Nephron (organoid): ENCODE results near the gene F8.
A peak's percentile ranks its signal among the peaks of the same experiment; 100 is the strongest.

ENCODE experiments used
- H3K27ac Mint-ChIP-seq, 3 experiments: 2 replicates each; pipeline ENCODE4 v1.8.0; 2020; ENCODE audit warnings: mixed read lengths in 3 of 3, mild to moderate bottlenecking in 2 of 3, moderate library complexity in 1 of 3
- H3K27me3 Mint-ChIP-seq: 2 replicates; pipeline ENCODE4 v1.8.0; 2021; ENCODE audit warnings: low read depth, mild to moderate bottlenecking, moderate library complexity, mixed read lengths
- H3K36me3 Mint-ChIP-seq: 2 replicates; pipeline ENCODE4 v1.8.0; 2020; ENCODE audit warnings: low read depth, mixed read lengths
- H3K4me1 Mint-ChIP-seq: 2 replicates; pipeline ENCODE4 v1.8.0; 2020; ENCODE audit warnings: mixed read lengths
- H3K4me3 Mint-ChIP-seq, 3 experiments: 2 replicates each; pipeline ENCODE4 v1.8.0; 2020; ENCODE audit warnings: mild to moderate bottlenecking in 3 of 3, mixed read lengths in 3 of 3, moderate library complexity in 2 of 3
- H3K9me3 Mint-ChIP-seq: 2 replicates; pipeline ENCODE4 v1.8.0; 2020; ENCODE audit warnings: mixed read lengths
- CTCF ChIP-seq, 3 experiments: fragments of 200-600 bp; sonication (generic); IDR thresholded peaks; one replicate each; pipeline ENCODE4 v1.5.0; 2021; ENCODE audit warnings: antibody characterized with exemption in 3 of 3; ENCODE audit not compliant: unreplicated experiment in 3 of 3

Gene F8

GRCh38 chrX:154988719-154989118 lies 33.8 kb downstream of the F8 start:
- Mint-ChIP-seq H3K27ac (no peak overlapping the region), H3K27me3 (no peaks in the 10 kb centered on the region)

GRCh38 chrX:154987940-154988339 lies 34.6 kb downstream of the F8 start:
- Mint-ChIP-seq H3K27me3 (no peaks in the 10 kb centered on the region), H3K27ac (no peak overlapping the region), H3K4me1 (no peaks in the 10 kb centered on the region), H3K4me3 (no peak overlapping the region), H3K9me3 (no peaks in the 10 kb centered on the region), H3K36me3 (no peaks in the 10 kb centered on the region)
- no peak for TF ChIP-seq CTCF (IDR thresholded peaks at IDR 0.05; ENCODE audit: unreplicated experiment in 3 of 3)

More at GRCh38 chrX:154988719-154989118, 33.8 kb downstream of the F8 start:
- no peak for TF ChIP-seq CTCF (IDR thresholded peaks at IDR 0.05; ENCODE audit: unreplicated experiment in 3 of 3)
- Mint-ChIP-seq H3K9me3 (no peaks in the 10 kb centered on the region), H3K4me1 (no peaks in the 10 kb centered on the region), H3K36me3 (no peaks in the 10 kb centered on the region), H3K4me3 (no peak overlapping the region)

GRCh38 chrX:154986826-154987575 lies 35.5 kb downstream of the F8 start:
- no peak overlapping the region for H3K4me3 Mint-ChIP-seq
- H3K27ac Mint-ChIP-seq, result no peak overlapping the region
- no peaks in the 10 kb centered on the region for H3K4me1 Mint-ChIP-seq
- no peak for TF ChIP-seq CTCF (IDR thresholded peaks at IDR 0.05; ENCODE audit: unreplicated experiment in 3 of 3)
- no peaks in the 10 kb centered on the region for H3K27me3 Mint-ChIP-seq
- no peaks in the 10 kb centered on the region for H3K9me3 Mint-ChIP-seq
- no peaks in the 10 kb centered on the region for H3K36me3 Mint-ChIP-seq

GRCh38 chrX:154981116-154981411 lies 41.5 kb downstream of the F8 start:
- Mint-ChIP-seq H3K27me3 (no peaks in the 10 kb centered on the region), H3K4me1 (no peaks in the 10 kb centered on the region), H3K36me3 (no peaks in the 10 kb centered on the region), H3K9me3 (peaks cover 8% of the 10 kb centered on the region), H3K27ac (no peak overlapping the region), H3K4me3 (peak overlapping the region in 1 of 3 experiments; percentile 76)
- TF ChIP-seq CTCF (IDR thresholded peaks at IDR 0.05; ENCODE audit: unreplicated experiment in 3 of 3), result no peak

GRCh38 chrX:154980330-154981115 lies 42.0 kb downstream of the F8 start:
- H3K4me1 Mint-ChIP-seq, result no peaks in the 10 kb centered on the region
- H3K4me3 Mint-ChIP-seq, result peak overlapping the region; percentile 24 to 76 (median 76)
- H3K27me3 Mint-ChIP-seq, result no peaks in the 10 kb centered on the region
- no peak overlapping the region for H3K27ac Mint-ChIP-seq
- H3K36me3 Mint-ChIP-seq, result no peaks in the 10 kb centered on the region
- TF ChIP-seq CTCF (IDR thresholded peaks at IDR 0.05; ENCODE audit: unreplicated experiment in 3 of 3), result peak; percentile 56 to 62 (median 57)
- H3K9me3 Mint-ChIP-seq, result peaks cover 8% of the 10 kb centered on the region
